Brain pericyte (primary cell): Measurements from ENCODE around the gene METTL6.
"Not testable (repeated sequence)": the region's sequence is repeated elsewhere in the genome, so short reads cannot be mapped to it uniquely, and the experiment has no call there.

ENCODE experiments used
- DNase-seq: peaks from one replicate; pipeline ENCODE4 v3.0.0-alpha.2; 2012; ENCODE audit warnings: low read depth, low spot score

Gene METTL6, protein sequence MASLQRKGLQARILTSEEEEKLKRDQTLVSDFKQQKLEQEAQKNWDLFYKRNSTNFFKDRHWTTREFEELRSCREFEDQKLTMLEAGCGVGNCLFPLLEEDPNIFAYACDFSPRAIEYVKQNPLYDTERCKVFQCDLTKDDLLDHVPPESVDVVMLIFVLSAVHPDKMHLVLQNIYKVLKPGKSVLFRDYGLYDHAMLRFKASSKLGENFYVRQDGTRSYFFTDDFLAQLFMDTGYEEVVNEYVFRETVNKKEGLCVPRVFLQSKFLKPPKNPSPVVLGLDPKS

DNA sequence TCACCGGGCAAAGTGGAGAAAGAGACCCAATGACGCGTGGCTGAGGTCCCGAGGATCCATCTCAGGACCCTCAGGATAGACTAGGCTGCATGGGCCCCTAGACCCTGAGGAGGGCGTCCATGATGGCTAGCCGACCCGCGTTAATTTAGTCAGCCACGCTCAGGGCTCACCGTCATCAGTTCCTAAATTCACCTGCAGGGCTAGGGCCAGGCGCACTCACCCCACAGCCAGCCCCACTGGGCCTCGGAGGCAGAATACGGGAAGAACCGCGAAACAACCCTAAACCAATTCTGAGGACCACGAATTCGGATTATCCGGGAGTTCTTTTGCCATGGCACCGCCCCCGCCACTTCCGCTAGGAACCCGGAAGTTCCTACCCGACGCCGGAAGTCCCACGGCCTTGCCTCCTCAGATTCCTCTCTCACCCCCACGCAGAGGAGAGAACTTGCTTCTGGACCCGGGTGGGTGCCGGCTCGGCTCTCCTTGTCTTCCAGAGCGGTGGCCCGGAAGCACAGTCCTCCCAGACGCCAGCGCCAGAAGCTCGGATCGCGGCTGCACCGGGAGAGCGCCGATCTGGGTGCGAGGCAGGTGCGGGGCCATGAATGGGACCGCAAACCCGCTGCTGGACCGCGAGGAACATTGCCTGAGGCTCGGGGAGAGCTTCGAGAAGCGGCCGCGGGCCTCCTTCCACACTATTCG is at the start of gene METTL6, which contains the start of gene EAF1:
Gene METTL6 (minus strand): TSS at position 363 of the 699 bp plus-strand sequence. CDS start 1,033 bp downstream, outside the sequence.
Gene EAF1 (plus strand): TSS at position 417 of the 699 bp plus-strand sequence. CDS start 182 bp downstream, at position 599.
- peak; percentile 16 for DNase-seq

DNA sequence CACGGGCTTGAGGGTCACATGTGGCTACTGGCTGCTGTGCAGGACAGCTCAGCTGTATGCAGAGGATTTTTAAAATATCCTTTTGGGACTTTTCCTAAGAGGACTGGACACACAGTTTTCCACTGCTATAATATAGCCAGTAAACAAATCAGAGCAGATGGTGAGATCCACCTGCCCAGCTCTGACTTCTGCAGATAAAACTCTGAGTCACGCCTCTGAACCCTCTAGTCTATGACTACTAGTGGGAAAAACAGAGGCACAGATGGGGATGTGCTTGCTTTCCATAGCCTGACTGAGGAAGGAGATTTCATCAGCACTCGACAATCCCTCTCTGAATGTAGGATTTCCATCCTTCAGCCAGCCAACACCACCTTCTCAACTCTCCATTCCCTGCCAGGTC is 49.0 kb upstream of the METTL6 start:
- DNase-seq: no peak

DNA sequence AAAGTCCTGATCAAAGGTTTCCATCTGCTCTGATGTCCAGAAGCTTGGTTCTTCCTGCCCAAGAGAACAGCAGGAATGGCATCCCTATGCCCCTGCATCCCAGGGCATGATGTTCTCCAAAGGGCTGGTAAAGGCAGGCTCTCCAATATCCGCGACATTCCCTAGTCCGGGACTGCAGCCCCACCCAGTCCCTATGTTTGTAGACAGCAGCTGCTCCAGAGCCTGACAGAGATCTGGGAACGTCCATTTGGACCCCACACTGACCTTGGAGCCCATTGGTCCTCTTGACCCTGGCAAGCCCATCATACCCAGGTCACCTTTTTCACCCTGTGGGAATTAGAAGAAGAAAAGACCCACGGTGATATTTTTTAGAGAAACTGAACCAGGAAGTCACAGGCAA is 47.8 kb upstream of the METTL6 start:
- no peak for DNase-seq

DNA sequence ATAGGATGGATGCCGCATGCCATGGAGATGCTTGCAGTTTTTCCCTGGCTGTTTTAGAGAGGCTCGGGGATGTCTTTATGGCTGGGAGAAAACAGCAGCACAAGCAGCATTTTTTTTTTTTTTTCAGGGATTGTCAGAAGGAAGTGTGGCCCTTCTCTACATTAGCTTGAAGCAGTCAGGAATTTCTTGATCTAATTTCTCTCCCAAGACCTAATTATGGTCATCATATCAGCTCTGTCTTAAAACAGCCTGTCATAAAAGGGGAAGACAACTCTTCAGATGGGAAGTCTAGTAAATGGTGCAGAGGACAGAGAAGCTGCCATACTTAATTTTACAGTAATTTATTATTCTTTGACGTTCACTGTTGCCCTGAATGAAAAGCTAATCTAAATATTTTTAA is 44.5 kb upstream of the METTL6 start:
- DNase-seq: no peak

DNA sequence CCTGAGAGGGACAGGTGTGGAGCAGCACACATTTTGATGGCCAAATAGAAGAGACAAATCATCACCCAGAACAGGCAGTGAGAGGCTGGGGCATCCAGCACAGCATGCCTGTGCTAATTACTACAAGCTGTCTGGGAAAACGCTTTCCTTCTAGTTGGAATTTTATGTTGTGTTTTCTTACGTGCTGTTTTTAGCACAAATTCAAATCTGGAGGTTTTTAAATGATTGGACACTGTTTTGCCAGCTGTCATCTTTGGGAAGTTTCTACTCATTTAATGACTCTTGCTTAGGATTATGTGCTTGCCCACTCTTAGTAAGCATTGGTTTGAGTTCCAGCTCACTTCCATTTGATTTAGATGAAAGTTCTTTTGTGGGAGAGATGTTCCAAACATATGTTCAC is 43.5 kb upstream of the METTL6 start:
- no peak for DNase-seq

DNA sequence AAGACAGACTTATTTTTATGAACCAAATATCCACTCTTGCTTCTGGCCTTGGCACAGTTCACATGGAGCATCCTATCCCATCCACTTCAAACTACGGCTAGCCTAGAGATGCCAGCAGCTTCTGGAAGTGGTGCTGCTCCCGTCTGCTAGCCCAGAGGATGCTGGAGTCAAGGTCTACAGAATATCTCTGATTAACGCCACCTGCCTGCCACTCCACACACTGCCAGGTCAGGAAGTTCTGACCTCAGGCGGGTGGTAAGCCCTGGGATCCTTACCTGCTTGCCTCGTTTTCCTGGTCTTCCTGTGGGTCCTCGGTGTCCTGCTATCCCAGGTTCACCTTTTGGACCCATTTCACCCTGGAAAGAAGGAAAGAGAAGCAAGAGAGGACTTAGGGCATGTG is 42.9 kb upstream of the METTL6 start:
- no peak for DNase-seq

DNA sequence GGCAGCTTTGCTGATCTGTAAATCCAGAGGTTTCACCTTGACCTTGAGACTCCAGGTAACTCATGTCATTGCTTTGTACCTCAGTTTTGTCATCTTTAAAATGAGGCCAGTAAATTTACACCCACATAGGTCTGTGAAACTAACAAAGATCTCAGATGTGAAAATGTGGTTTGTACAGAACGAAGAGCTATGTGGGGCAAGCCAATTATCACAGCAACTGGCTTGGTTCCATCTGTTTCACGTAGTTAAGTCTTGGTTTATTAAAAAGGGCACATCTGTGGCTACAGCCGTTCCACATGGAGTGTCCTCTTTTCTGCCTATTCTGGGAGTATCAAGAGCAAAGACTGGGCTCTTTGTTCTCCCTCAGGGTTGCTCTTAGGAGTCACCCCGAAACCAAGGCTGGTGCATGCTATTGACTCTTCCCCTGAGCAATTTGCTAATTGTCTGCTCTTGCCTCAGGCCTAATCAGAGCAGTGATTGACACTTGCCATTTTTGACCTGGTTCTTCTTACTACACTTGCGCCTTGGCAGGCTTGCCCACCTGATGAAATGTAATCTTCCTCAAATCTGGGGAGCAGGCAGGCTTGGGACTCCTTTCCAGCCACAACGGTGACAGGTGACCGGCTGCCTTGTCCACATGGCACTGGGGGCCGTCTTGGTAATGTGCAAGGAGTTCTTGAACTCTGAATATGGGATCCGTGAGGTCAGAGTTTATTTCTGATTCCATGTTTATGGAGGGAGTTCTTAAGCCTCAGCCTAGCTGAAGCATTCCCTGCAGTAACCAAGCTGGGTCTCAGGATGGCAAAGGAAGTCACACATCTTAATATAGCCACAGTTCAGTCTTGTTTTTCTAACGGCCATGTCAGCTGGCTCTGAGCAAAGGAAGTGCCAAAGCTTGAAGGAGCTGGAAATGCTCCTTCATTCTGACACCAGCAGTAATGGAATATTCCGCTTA is 40.2 kb upstream of the METTL6 start:
- no peak for DNase-seq

DNA sequence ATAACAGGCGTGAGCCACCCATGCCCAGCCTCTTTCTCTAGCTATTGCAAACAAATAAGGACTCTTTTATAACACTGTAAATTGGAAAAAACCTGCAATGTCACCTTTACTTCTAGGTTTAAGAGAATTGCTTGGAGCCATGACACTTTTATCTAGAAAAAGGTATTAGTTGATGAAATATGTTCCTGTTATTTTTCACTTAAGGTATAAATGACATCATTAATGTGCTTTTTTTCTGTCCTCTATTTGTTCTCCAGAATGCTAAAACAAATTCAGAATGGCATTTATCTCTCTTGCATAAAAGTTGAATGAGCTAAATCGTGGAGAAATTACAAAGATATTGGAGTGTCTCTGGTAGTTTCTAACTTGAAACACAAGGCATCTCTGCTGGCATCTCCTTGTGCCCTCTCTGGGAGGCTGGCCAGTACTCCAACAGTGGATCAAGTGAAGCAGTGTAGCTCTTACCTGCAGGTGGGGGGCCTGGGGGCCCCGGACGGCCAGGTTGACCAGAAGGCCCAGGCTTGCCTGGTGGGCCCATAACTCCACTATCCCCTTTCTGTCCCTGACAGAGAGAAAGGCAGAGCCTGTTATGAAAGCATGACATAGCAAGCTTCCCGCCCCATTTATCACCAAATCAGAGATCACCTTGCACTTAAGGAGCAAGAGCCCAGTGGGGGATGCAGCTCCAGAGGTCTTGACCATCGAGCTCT is 38.7 kb upstream of the METTL6 start:
- DNase-seq: no peak

DNA sequence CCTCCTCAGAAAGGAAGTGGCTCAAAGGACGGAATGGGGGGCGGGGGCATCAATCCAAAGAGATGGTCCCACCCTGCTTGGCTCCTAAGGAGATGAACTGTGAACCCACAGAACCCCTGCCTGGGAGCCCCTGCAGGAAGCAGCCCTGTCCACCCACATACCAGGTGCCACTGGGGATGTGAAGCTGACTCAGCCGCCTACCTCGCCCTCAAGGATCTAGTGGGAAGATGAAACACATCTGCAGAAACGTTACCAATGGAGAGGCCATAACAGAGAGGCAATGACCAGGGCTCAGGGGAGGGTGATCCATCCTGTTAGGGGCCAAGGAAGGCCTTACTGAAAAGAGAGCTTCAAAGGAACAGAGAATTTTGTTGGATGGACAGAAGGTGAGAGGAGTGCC is 35.1 kb upstream of the METTL6 start:
- DNase-seq: no peak

DNA sequence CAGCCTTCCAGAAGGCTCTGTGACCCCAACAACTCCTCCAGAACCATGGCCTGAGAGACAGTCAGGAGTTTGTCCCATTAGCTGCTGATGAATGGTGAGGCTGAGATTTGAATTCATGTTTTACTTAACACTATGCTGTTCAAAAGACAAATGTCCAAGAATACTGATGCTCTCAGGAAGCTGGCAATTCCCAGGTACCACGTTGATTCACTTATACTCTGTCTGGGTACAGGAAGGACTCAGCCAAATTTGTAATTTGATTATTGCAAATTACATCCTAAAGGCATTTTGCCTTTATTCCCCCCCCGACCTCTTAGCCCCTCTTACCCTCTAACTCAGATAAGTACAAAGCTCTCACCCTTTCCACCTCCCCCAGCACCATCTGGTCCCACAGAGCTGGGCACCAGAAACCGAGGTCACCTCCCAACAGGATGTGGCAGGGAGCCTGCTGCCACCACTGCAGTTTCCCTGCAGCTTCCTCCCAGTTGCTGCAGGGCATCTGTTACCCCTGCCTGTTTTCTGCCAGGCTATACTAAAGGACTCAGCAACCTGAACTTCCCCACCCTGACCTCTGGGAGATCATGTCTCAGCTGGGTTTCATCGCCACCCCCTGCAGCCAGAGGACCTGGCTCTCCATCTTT is 33.7 kb upstream of the METTL6 start:
- DNase-seq: no peak

DNA sequence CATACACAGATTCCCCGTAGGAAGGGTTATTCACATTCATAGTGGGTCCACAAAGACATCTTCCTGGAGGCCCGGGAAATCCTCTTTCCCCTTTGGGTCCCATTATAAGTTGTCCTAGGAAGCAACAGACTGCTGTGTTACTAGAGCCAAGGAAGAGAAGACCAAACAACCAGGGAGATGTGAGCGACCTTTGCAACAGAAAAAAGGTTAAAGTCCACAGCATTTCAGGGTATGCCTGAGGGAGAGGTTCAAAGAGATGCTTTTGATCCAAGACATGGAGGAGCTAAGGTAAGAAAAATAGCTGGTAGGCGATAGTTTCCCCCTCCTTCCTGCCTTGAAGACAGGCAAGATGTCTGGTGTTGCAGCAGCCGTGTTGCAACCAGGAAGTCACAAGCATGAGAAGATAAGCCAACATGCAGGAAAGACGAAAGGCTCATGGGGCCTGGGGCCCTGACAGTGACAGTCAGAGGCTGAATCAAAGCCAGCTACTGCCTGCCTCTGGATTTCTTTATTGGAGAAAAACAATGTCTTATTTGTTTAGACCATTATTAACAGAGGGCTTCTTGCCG is 31.0 kb upstream of the METTL6 start:
- no peak for DNase-seq

DNA sequence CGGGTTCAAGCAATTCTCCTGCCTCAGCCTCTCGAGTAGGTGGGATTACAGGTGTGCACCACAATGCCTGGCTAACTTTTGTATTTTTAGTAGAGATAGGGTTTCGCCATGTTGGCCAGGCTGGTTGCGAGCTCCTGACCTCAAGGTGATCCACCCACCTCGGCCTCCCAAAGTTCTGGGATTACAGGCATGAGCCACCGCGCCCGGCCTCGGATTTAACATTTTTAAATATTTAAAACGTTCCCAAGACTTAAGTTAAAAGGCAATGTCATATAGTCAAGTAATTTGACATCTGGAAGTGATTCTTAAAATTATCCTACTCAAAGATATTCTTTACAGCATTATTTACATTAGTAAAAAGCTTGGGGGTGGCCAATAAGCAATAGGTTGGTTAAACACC is 29.6 kb upstream of the METTL6 start:
- not testable (repeated sequence) for DNase-seq

DNA sequence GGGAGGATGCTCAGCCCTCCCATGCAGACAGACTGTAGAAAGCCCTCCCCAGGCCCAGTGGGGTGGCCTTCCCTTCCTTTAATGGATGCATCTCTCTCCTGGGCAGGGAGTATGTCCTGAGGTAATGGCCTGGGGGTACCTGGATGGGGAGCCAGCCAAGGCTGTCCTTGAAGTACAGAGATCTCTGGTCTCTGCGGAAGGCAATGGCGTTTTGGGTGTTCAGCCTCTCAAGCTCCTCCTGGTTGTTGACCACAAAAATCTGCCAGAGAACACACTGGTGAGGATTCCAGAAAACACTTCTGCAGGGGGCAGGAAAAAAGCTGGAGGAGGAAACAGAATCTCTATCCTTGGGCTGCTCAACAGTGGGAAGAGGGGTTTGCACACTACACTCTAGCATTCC is 29.0 kb upstream of the METTL6 start:
- no peak for DNase-seq

DNA sequence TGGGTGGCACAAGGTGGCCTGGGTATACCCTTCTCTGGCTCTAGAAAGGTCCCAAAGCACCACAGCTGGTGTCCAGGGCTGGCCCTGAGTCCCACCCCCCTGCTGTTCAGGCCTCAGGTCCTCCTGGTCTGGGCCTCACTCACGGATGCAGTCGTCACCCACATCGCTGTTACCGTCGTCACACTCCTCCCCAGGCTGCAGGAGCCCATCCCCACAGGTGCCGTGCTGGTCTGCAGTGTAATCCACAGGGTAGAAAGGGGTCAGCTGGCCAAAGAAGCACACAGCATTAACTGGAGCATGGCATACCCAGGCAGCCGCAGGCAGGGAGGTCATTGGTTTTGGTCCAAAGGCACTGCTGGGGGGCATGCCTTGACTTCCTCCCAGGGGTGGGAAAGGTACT is 28.4 kb upstream of the METTL6 start:
- no peak for DNase-seq

DNA sequence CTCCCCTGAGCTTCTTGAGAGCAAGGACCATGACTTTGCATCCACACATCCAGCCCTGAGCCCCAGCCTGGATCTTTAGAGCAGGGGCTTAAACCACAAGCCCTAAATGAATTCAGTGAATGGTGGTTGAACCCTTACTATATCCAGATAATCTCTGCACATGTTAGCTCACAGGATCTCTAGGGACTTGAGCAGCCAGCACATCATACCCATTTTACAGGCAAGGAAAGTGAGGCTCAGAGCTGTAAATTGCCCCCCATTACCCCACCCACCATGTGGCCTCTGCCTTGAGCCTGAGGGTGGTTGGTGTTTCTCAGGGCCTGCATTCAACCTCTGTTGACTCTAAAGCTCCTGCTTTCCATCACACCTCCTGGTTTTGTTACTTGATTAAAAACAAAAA is 27.6 kb upstream of the METTL6 start:
- no peak for DNase-seq

DNA sequence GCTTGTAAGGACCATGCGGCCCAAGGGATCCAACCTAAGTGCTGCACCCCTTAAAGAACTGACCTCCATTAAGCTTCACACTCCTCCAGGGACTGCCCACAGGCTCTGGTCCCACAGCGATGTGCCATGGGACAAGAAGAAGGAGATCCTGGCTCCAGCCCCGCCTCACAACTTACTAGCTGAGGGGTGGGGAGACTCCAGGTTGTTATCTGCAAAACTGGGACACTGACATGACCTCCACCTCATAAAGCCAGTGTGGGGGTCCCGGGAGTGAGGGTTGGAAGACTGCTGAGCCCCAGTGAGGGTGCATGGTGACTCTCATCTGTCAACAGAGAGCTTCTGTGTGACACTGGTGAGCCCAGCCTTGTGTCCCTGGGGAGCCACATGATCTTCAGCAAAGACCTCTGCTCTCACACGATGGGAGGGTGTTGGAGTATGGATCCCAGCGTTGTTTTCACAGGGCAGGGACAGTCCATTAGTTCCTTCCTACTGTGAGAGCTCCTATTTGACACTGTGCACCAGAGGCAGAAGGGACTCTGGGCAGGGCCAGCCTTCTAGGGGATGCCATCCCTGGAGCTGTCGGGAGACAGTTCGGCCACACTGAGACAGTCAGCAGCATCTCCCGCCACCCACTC is 26.8 kb upstream of the METTL6 start:
- no peak for DNase-seq

DNA sequence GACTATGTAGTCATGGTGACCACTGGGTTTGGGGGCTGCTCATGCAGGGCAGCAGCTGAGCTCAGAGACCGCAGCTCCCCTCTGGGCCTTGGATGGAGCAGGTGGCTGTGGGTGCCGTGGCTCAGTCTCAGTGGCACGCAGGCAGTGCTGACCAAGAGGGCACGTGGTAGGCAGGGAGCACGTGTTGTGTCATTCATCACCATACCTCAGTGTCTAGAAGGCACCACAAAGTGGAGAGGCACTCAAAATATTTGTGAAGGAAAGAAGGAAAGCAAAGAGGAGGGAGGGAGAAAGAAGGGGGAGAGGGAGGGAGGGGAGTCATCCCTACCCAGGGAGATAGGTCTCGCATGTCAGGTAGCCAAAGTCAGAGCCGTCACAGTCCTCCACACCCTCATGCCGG is 26.2 kb upstream of the METTL6 start:
- DNase-seq: no peak

DNA sequence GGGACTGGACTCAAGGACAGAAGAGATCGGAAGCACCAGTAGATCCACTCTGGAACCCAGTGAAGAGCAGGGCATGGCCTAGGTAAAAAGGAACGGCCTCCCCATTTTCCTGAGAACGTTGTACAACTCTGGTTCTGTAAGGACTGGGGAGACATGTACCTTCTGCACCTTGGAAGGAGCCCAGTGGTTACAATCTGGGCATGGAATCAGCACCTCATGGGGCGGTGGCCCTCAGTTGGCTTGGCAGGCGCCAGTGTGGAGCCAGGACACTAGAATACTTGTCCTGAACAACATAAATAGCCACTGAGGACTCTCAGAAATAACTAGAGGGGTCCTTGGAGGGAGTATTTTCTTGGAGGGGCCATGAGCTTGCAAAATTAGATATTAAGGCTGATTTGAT is 25.6 kb upstream of the METTL6 start:
- DNase-seq: no peak

DNA sequence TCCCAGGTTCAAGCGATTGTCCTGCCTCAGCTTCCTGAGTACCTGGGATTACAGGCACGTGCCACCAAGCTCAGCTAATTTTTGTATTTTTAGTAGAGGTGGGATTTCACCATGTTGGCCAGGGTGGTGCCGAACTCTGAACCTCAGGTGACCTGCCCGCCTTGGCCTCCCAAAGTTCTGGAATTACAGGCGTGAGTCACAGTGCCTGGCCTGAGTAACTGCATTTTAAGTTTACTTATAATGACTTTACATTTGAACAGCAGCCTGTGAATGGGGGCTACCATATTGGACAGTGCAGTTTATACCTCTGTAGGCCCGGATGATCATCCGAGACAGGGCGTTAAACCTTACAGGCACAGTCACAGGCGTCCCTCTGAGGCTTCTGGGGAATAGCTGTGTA is 24.8 kb upstream of the METTL6 start:
- DNase-seq: no peak
